MM.1S (cell line): Measurements from ENCODE around the gene ANGPTL3.
"Not testable (repeated sequence)": the region's sequence is repeated elsewhere in the genome, so short reads cannot be mapped to it uniquely, and the experiment has no call there.

Source experiments
- DNase-seq: peaks from one replicate; pipeline ENCODE4 v3.0.0-alpha.2; 2015
- H2AFZ ChIP-seq: fragments of 300-600 bp; sonication (generic); 2 replicates; pipeline ENCODE4 v1.6.0; 2016; ENCODE audit warnings: antibody characterized with exemption, low read length
- H3F3A ChIP-seq: fragments of 300-600 bp; sonication (generic); 2 replicates; pipeline ENCODE4 v1.6.1; 2016; ENCODE audit warnings: mild to moderate bottlenecking, antibody characterized with exemption, low read length, moderate library complexity, mixed read lengths; ENCODE audit not compliant: insufficient read depth
- H3K27ac ChIP-seq: fragments of 300-600 bp; sonication (generic); 2 replicates; pipeline ENCODE4 v1.5.1; 2016; ENCODE audit warnings: mild to moderate bottlenecking, low read length
- H3K27me3 ChIP-seq: fragments of 300-600 bp; sonication (generic); replicated peaks from 2 replicates; pipeline ENCODE4 v1.6.0; 2016; ENCODE audit warnings: low read length; ENCODE audit not compliant: insufficient read depth
- H3K36me3 ChIP-seq: fragments of 300-600 bp; sonication (generic); replicated peaks from 2 replicates; pipeline ENCODE4 v1.6.1; 2016; ENCODE audit warnings: mild to moderate bottlenecking, low read length, mixed read lengths; ENCODE audit not compliant: insufficient read depth
- H3K4me1 ChIP-seq: fragments of 300-600 bp; sonication (generic); 2 replicates; pipeline ENCODE4 v1.6.1; 2016; ENCODE audit warnings: low read length, mixed read lengths
- H3K4me2 ChIP-seq: fragments of 300-600 bp; sonication (generic); 2 replicates; pipeline ENCODE4 v1.6.0; 2016; ENCODE audit warnings: low read depth, low read length
- H3K4me3 ChIP-seq: fragments of 300-600 bp; sonication (generic); 2 replicates; pipeline ENCODE4 v1.5.1; 2016; ENCODE audit warnings: low read length, mixed read lengths
- H3K79me2 ChIP-seq: fragments of 300-600 bp; sonication (generic); 2 replicates; pipeline ENCODE4 v1.6.1; 2016; ENCODE audit warnings: mixed run types, low read length, mixed read lengths
- H3K9ac ChIP-seq: fragments of 300-600 bp; sonication (generic); 2 replicates; pipeline ENCODE4 v1.6.1; 2016; ENCODE audit warnings: low read length, mixed read lengths
- H3K9me2 ChIP-seq: fragments of 300-600 bp; sonication (generic); replicated peaks from 2 replicates; pipeline ENCODE4 v1.6.1; 2016; ENCODE audit warnings: mild to moderate bottlenecking, low read length, mixed read lengths; ENCODE audit not compliant: insufficient read depth
- H3K9me3 ChIP-seq: fragments of 300-600 bp; sonication (generic); replicated peaks from 2 replicates; pipeline ENCODE4 v1.6.1; 2016; ENCODE audit warnings: mild to moderate bottlenecking, low read length, mixed read lengths; ENCODE audit not compliant: insufficient read depth
- H4K20me1 ChIP-seq: fragments of 300-600 bp; sonication (generic); 2 replicates; pipeline ENCODE4 v1.6.1; 2016; ENCODE audit warnings: mild to moderate bottlenecking, low read length, moderate library complexity, mixed read lengths; ENCODE audit not compliant: insufficient read depth
- EZH2 ChIP-seq: fragments of 300-600 bp; sonication (generic); optimal IDR thresholded peaks from 2 replicates; pipeline ENCODE3; 2017; ENCODE audit warnings: low read depth, mild to moderate bottlenecking, antibody characterized with exemption, low read length, mixed read lengths
- EZH2phosphoT487 ChIP-seq: fragments of 300-600 bp; sonication (generic); IDR thresholded peaks from 2 replicates; pipeline ENCODE4 v1.6.1; 2018; ENCODE audit warnings: antibody characterized with exemption, low read length
- TF ChIP-seq, protein P1 (sequence below): fragments of 300-600 bp; sonication (generic); IDR thresholded peaks from 2 replicates; pipeline ENCODE4 v1.5.1; 2016; ENCODE audit warnings: antibody characterized with exemption, low read length, mixed read lengths

Gene ANGPTL3

DNA sequence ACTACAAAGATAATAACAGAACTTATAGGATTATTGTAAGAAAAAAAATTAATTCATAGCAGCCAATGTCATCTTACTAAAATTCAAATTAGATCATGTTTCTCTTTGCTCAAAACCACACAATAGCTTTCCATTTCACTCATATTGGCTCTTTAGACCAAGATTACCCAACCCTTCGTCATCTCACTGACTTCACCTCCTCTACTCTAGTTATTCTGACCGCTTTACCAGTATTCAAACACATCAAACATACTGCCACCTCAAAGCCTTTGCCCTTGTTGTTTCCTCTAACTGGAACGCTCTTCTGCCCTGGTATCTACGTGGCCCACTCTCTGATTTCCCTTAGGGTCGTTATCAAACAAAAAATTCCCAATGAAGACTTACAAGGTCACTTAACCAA, 1.7 kb downstream of the ANGPTL3 start:
- no peaks in the 10 kb centered on the region for H4K20me1 ChIP-seq
- TF ChIP-seq EZH2phosphoT487: no peak
- TF ChIP-seq, protein P1, sequence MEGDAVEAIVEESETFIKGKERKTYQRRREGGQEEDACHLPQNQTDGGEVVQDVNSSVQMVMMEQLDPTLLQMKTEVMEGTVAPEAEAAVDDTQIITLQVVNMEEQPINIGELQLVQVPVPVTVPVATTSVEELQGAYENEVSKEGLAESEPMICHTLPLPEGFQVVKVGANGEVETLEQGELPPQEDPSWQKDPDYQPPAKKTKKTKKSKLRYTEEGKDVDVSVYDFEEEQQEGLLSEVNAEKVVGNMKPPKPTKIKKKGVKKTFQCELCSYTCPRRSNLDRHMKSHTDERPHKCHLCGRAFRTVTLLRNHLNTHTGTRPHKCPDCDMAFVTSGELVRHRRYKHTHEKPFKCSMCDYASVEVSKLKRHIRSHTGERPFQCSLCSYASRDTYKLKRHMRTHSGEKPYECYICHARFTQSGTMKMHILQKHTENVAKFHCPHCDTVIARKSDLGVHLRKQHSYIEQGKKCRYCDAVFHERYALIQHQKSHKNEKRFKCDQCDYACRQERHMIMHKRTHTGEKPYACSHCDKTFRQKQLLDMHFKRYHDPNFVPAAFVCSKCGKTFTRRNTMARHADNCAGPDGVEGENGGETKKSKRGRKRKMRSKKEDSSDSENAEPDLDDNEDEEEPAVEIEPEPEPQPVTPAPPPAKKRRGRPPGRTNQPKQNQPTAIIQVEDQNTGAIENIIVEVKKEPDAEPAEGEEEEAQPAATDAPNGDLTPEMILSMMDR: no peak
- TF ChIP-seq EZH2: no peak
- no peak overlapping the region for H3K27ac ChIP-seq
- no peak overlapping the region for H3K4me3 ChIP-seq
- H3K79me2 ChIP-seq: no peaks in the 10 kb centered on the region
- no peak overlapping the region for H3K9ac ChIP-seq
- H3K36me3 ChIP-seq: no peaks in the 10 kb centered on the region
- no peak for DNase-seq
- no peak overlapping the region for H2AFZ ChIP-seq
- no peaks in the 10 kb centered on the region for H3K9me2 ChIP-seq
- H3K4me2 ChIP-seq: no peak overlapping the region
- no peaks in the 10 kb centered on the region for H3K4me1 ChIP-seq
- H3K27me3 ChIP-seq: no peaks in the 10 kb centered on the region
- H3K9me3 ChIP-seq: no peaks in the 10 kb centered on the region
- H3F3A ChIP-seq: no peaks in the 10 kb centered on the region

DNA sequence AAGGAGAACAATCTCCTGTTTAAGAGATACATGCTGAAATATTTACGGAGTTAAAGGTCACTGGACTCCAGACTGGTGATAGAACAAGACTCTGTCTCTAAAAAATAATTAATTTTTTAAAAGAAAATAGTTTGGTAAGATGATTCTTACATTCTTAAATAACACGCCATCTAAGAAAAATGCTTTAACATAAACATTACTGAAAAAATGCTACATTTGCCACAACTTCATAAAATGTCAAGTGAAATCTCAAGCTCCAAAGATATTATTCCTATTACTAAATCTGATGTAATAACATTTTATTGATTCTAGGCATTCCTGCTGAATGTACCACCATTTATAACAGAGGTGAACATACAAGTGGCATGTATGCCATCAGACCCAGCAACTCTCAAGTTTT, 4.1 kb downstream of the ANGPTL3 start:
- no peak overlapping the region for H3K4me3 ChIP-seq
- H3K36me3 ChIP-seq: no peaks in the 10 kb centered on the region
- H3K79me2 ChIP-seq: no peaks in the 10 kb centered on the region
- H3K9me2 ChIP-seq: no peaks in the 10 kb centered on the region
- H4K20me1 ChIP-seq: no peaks in the 10 kb centered on the region
- no peak overlapping the region for H3K9ac ChIP-seq
- H2AFZ ChIP-seq: no peak overlapping the region
- no peaks in the 10 kb centered on the region for H3F3A ChIP-seq
- no peak for TF ChIP-seq EZH2phosphoT487
- TF ChIP-seq, protein P1: no peak
- no peak for TF ChIP-seq EZH2
- no peak overlapping the region for H3K27ac ChIP-seq
- H3K27me3 ChIP-seq: no peaks in the 10 kb centered on the region
- no peaks in the 10 kb centered on the region for H3K9me3 ChIP-seq
- no peak overlapping the region for H3K4me2 ChIP-seq
- no peak for DNase-seq
- H3K4me1 ChIP-seq: no peaks in the 10 kb centered on the region

DNA sequence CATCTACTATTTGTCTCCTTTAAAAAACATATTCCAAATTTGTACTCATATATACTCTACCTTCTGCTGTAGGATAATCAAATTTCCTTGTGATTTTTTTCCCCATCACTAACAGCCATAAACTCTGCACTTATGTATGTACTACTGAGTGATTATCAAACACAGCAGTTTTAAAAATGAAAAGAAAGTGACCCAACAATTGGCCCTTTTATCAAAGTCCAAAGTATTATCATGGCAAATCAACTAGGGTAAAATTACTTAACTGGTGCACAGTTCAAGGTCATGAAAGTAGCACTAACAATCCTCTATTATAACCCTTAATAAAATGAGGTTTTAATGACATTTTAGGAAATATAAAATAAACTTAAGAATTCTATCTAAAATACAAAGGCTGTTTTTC, 11.6 kb downstream of the ANGPTL3 start:
- Histone ChIP-seq H2AFZ (no peak overlapping the region), H3K4me2 (no peak overlapping the region), H3K4me3 (no peak overlapping the region), H3K9ac (no peak overlapping the region), H4K20me1 (no peaks in the 10 kb centered on the region), H3K36me3 (no peaks in the 10 kb centered on the region), H3F3A (no peaks in the 10 kb centered on the region), H3K79me2 (no peaks in the 10 kb centered on the region), H3K9me3 (no peaks in the 10 kb centered on the region), H3K4me1 (no peaks in the 10 kb centered on the region), H3K27ac (no peak overlapping the region), H3K27me3 (no peaks in the 10 kb centered on the region), H3K9me2 (no peaks in the 10 kb centered on the region)
- no peak for DNase-seq
- TF ChIP-seq, protein P1: no peak
- TF ChIP-seq EZH2: no peak
- no peak for TF ChIP-seq EZH2phosphoT487

DNA sequence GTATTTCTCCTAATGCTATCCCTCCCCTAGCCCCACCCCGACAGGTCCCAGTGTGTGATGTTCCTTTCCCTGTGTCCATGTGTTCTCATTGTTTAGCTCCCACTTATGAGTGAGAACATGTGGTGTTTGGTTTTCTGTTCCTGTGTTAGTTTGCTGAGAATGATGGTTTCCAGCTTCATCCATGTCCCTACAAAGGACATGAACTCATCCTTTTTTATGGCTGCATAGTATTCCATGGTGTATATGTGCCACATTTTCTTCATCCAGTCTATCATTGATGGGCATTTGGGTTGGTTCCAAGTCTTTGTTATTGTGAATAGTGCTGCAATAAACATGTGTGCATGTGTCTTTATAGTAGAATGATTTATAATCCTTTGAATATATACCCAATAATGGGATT, 13.3 kb downstream of the ANGPTL3 start:
- not testable (repeated sequence) for H3K4me1 ChIP-seq, H3K4me3 ChIP-seq, H3K79me2 ChIP-seq, H3K4me2 ChIP-seq, H3K36me3 ChIP-seq, H3K9me3 ChIP-seq, H3F3A ChIP-seq, H3K27ac ChIP-seq, H3K27me3 ChIP-seq, H3K9ac ChIP-seq, H2AFZ ChIP-seq, H3K9me2 ChIP-seq, DNase-seq, H4K20me1 ChIP-seq
